Naive thymus-derived CD8-positive, alpha-beta T cell (primary cell): ENCODE data around the gene CDKN1C. TPM values are rescaled to one million over a fixed set of nuclear protein-coding genes. Genes with fewer than 3 reads are reported as not detected.

Source experiments
- ATAC-seq, 2 donors: fragments of 150-1000 bp; cut with Tn5 transposase in 1 of 2; sonication (Bioruptor Pico), chemical (Tn5 transposase) in 1 of 2; 1 replicate in 1 of 2; 2 replicates in 1 of 2; pipeline ENCODE4 v1.10.0; 2021; ENCODE audit warnings: mild to moderate bottlenecking in 2 of 2, moderate library complexity in 2 of 2
- POLR2A ChIA-PET: fragments of 350-600 bp; sonication (Branson Sonifier 250); formaldehyde crosslinking; loops from one replicate; lab custom pipeline; 2021; ENCODE audit warnings: antibody characterized with exemption; lab: Charles Lee
- DNase-seq, 10 donors: peaks; one replicate each; pipeline versions ENCODE4 v3.0.0 to v3.0.0-alpha.2; 2020 to 2022
- H3K27ac Mint-ChIP-seq, 10 donors: one replicate each; pipeline ENCODE4 v1.8.0; 2020 to 2022; ENCODE audit warnings: mild to moderate bottlenecking in 10 of 10, mixed read lengths in 10 of 10, moderate library complexity in 4 of 10, inconsistent platforms in 1 of 10
- H3K27me3 Mint-ChIP-seq, 5 donors: one replicate each; pipeline ENCODE4 v1.8.0; 2021 to 2022; ENCODE audit warnings: mixed read lengths in 5 of 5
- H3K36me3 Mint-ChIP-seq, 3 donors: one replicate each; pipeline ENCODE4 v1.8.0; 2020 to 2022; ENCODE audit warnings: mixed read lengths in 3 of 3, mild to moderate bottlenecking in 2 of 3, inconsistent platforms in 1 of 3
- H3K4me1 Mint-ChIP-seq, 4 donors: one replicate each; pipeline ENCODE4 v1.8.0; 2021 to 2022; ENCODE audit warnings: mixed read lengths in 4 of 4
- H3K4me3 Mint-ChIP-seq, 10 donors: one replicate each; pipeline ENCODE4 v1.8.0; 2020 to 2022; ENCODE audit warnings: mild to moderate bottlenecking in 10 of 10, mixed read lengths in 10 of 10, moderate library complexity in 6 of 10, inconsistent platforms in 1 of 10
- H3K9me3 Mint-ChIP-seq, 9 donors: one replicate each; pipeline ENCODE4 v1.8.0; 2020 to 2022; ENCODE audit warnings: mixed read lengths in 9 of 9, mild to moderate bottlenecking in 3 of 9, inconsistent platforms in 1 of 9, moderate library complexity in 1 of 9
- polyA plus RNA-seq, 3 donors: library from polyadenylated mRNA; unstranded; fragments of 300-500 nt; fragmentation: Illumina TruSeq; gene quantifications; one replicate each; pipeline ENCODE4 v1.2.3, GENCODE V29; 2021
- total RNA-seq, 8 experiments: library from RNA in 2 of 8; stranded (reverse) in 2 of 8; gene quantifications; one replicate each; pipeline ENCODE4 v1.2.3 and lab custom pipeline; 2021 to 2026

The CDKN1C gene
- total and polyA plus RNA-seq, 5 experiments from 2014 or later, result 0.27 to 4.4 (median 2.0) TPM; not detected in 1

- no peaks in the 10 kb centered on the region for H3K36me3 Mint-ChIP-seq
- POLR2A ChIA-PET, result interaction anchor here (0.6 to 2.2 kb wide), 8 partner anchors 12 to 528 kb away, joined by 3 to 14 read pairs (median 4); partner anchors contain the start of gene TSSC4
- ATAC-seq, result peak; percentile 72 to 81
Observed at GRCh38 chr11:2928605-2929530, 43.3 kb upstream of the CDKN1C start, which contains the start of gene PHLDA2. TSS of gene PHLDA2 (minus strand) at chr11:2929420. CDS start at chr11:2929364, 56 bp downstream.

GRCh38 chr11:2927851-2928604 lies 42.5 kb upstream of the CDKN1C start:
- peaks cover 7 to 30% (median 13%) of the 10 kb centered on the region in 5 donors for H3K27me3 Mint-ChIP-seq
- POLR2A ChIA-PET, result interaction anchor here (0.6 to 2.2 kb wide), 6 partner anchors 13 to 1330 kb away, joined by 3 to 14 read pairs (median 3); partner anchors contain the start of gene KRTAP5-2
- DNase-seq, result no peak
- peaks cover 9 to 26% (median 21%) of the 10 kb centered on the region in 4 donors for H3K4me1 Mint-ChIP-seq
- no peaks in the 10 kb centered on the region for H3K9me3 Mint-ChIP-seq
- peak overlapping the region; percentile 63 to 82 (median 77) for H3K4me3 Mint-ChIP-seq
- ATAC-seq, result no peak
- H3K36me3 Mint-ChIP-seq, result no peaks in the 10 kb centered on the region
- H3K27ac Mint-ChIP-seq, result peak overlapping the region in 6 of 10 donors; percentile 15 to 83 (median 41)

More at GRCh38 chr11:2928605-2929530, 43.3 kb upstream of the CDKN1C start, which contains the start of gene PHLDA2:
- Mint-ChIP-seq H3K27ac (peak within 1 kb of the TSS in 8 of 10 donors; percentile 42 to 83 (median 58)), H3K4me3 (peak within 1 kb of the TSS; percentile 77 to 89 (median 86)), H3K4me1 (peaks cover 9 to 26% (median 22%) of the 10 kb centered on the region in 4 donors), H3K27me3 (peaks cover 7 to 30% (median 13%) of the 10 kb centered on the region in 5 donors), H3K9me3 (no peaks in the 10 kb centered on the region)
- DNase-seq, result peak in 9 of 10 donors; percentile 29 to 77 (median 56)

DNA sequence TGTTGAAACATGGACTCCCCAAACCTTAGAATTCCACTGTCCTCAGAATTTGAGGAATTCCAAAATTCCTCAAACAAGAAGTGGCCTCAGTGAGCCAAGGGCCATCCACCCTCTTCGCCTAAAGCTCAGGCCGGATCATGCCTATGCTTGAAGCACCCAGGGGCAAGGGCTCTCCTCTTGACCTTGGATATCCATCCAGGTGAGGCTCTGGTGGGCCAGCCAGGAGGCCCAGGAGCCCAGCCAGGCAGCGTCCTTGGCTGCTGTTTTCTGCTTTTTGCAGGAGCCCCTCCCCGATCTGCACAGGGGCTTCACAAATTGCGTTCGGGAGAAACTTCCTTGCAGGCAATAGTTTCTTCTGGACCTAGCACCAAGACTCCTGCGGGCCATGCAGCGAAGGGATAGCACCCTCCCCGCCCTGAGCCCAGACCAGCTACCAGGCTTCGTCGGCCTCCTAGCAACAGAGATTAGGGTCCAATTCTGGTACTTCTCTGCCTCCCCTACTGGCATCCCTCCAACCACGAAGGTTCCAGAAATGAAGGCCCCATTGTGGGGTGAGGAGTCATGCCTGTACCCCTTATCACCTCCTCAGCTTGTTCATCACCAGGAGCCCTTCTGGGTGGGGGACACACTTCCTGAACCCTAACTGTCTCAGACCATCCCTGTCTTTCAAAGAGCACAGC lies 41.7 kb upstream of the CDKN1C start:
- peaks cover 7 to 30% (median 13%) of the 10 kb centered on the region in 5 donors for H3K27me3 Mint-ChIP-seq
- POLR2A ChIA-PET, result interaction anchor here (0.6 to 1.4 kb wide), 5 partner anchors 14 to 1329 kb away, joined by 3 read pairs; partner anchors contain the start of gene KRTAP5-2
- no peaks in the 10 kb centered on the region for H3K9me3 Mint-ChIP-seq
- peak overlapping the region in 8 of 10 donors; percentile 8 to 82 (median 75) for H3K4me3 Mint-ChIP-seq
- no peaks in the 10 kb centered on the region for H3K36me3 Mint-ChIP-seq
- no peak for ATAC-seq
- H3K27ac Mint-ChIP-seq, result peak overlapping the region in 3 of 10 donors; percentile 15 to 56 (median 45)
- H3K4me1 Mint-ChIP-seq, result peaks cover 9 to 21% (median 21%) of the 10 kb centered on the region in 4 donors
- no peak for DNase-seq

DNA sequence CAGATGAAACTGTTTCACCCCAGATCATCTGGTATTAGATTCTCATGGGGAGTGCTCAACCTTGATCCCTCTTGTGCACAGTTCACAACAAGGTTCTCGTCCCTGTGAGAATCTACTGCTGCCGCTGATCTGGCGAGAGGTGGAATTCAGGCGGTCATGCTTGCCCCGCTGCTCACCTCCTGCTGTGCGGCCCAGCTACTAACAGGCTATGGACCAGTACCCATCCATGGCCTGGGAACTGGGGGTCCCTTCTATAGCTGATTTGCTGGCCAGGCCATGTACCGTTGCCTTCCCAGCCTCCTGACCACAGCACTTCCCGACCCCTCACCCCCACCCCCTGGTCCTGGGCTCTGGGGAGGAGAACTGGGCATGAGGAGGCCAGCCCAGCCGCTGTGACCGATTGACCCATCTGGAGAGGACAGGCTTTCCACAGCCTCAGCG lies 41.1 kb upstream of the CDKN1C start:
- POLR2A ChIA-PET, result interaction anchor here (0.8 to 1.4 kb wide), 2 partner anchors 15 to 22 kb away, joined by 3 read pairs; no protein-coding TSS in a partner anchor
- H3K4me1 Mint-ChIP-seq, result peaks cover 9 to 21% (median 21%) of the 10 kb centered on the region in 4 donors
- no peaks in the 10 kb centered on the region for H3K9me3 Mint-ChIP-seq
- H3K27ac Mint-ChIP-seq, result peak overlapping the region in 1 of 10 donors; percentile 24
- ATAC-seq (no peak), DNase-seq (no peak)
- peaks cover 7 to 30% (median 13%) of the 10 kb centered on the region in 5 donors for H3K27me3 Mint-ChIP-seq
- H3K4me3 Mint-ChIP-seq, result peak overlapping the region in 1 of 10 donors; percentile 14
- no peaks in the 10 kb centered on the region for H3K36me3 Mint-ChIP-seq

DNA sequence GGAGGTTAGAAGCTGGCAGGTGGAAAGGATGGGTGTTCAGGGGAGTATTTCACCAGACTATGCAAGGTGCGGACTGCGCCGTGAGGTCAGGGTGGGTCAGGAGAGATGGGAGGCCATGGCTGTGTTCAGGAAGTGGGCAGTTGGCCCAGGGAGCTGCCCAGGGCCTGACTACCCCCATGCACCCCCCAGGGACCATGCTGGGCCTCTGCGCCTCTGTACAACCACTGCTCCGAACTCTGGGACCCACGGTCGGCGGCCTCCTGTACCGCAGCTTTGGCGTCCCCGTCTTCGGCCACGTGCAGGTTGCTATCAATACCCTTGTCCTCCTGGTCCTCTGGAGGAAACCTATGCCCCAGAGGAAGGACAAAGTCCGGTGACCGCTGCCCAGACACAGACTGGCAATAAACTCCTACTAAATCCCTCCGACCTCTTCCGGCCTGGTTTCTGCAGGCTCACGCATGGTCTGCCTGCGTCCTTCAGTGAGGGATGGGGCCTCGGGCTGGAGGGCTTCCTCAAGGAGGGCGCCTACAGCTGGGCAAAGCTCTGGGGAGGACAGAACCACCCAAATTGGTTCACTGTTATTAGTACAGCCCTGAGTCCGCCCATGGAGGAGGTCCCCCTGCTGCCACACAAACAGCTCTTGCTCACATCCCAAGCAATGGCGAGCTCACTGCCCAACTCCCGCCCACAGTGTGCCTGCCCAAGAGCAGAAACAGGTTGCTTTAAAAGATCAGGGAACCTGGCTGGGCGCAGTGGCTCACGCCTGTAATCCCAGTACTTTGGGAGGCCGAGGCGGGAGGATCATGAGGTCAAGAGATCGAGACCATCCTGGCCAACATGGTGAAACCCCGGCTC lies 39.5 kb upstream of the CDKN1C start:
- H3K4me1 Mint-ChIP-seq, result peaks cover 7 to 17% (median 15%) of the 10 kb centered on the region in 4 donors
- POLR2A ChIA-PET, result no interaction called here
- no peak for ATAC-seq
- H3K4me3 Mint-ChIP-seq, result no peak overlapping the region
- H3K27me3 Mint-ChIP-seq, result peaks cover 7 to 26% (median 13%) of the 10 kb centered on the region in 5 donors
- no peaks in the 10 kb centered on the region for H3K9me3 Mint-ChIP-seq
- no peak overlapping the region for H3K27ac Mint-ChIP-seq
- DNase-seq, result no peak
- H3K36me3 Mint-ChIP-seq, result no peaks in the 10 kb centered on the region

DNA sequence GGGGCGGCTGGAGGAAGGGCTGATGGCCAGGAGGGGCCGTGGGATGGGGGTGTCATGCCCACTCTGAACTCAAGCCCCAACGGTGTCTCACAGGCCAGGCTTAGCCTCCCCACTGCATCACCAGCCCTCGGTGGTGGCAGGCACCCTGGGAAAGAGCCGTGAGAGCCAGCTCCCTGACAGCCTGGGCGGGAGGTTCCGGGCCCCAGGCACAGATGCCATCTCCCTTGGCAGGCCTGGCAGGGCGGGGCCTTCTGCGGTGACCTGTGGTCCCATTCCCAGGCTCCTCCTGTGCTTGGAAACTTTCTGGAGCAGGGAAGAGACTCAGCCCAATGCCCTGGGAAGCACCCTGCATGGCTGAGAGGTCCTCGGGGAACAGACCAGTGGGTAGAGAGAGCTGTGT lies 38.8 kb upstream of the CDKN1C start:
- ATAC-seq, result no peak
- Mint-ChIP-seq H3K9me3 (no peaks in the 10 kb centered on the region), H3K4me1 (peaks cover 7 to 14% (median 11%) of the 10 kb centered on the region in 4 donors), H3K27me3 (peaks cover 6 to 23% (median 13%) of the 10 kb centered on the region in 5 donors), H3K27ac (no peak overlapping the region), H3K36me3 (no peaks in the 10 kb centered on the region), H3K4me3 (no peak overlapping the region)
- DNase-seq, result no peak
- POLR2A ChIA-PET, result no interaction called here

- POLR2A ChIA-PET, result no interaction called here
- no peaks in the 10 kb centered on the region for H3K36me3 Mint-ChIP-seq
- no peak overlapping the region for H3K4me3 Mint-ChIP-seq
- ATAC-seq (no peak), DNase-seq (no peak)
- H3K4me1 Mint-ChIP-seq, result peaks cover 5 to 11% (median 10%) of the 10 kb centered on the region in 4 donors
- peaks cover 5 to 19% (median 9%) of the 10 kb centered on the region in 5 donors for H3K27me3 Mint-ChIP-seq
- H3K27ac Mint-ChIP-seq, result no peak overlapping the region
- H3K9me3 Mint-ChIP-seq, result no peaks in the 10 kb centered on the region
Observed at GRCh38 chr11:2923446-2924375, 38.1 kb upstream of the CDKN1C start.

DNA sequence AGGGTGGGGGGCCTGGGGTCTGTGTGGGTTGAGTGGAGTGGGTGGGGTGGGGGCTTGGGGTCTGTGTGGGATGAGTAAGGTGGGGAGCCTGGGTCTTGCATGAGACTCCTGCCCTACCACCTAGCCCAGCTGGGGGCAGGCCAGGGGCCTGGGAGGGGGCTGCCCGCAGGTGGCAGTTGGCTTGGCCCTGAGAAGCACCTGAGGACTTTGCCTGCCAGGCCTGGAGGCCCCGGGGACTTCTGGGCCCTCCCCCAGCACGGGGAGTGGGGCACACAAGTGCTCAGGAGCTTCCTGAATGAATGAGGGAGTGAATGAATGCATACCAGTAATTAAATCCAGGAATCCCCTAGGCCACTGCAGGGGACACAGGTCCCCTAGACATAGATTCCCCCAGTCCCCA lies 37.1 kb upstream of the CDKN1C start:
- POLR2A ChIA-PET, result interaction anchor here (0.9 kb wide), 1 partner anchor 31 kb away, joined by 4 read pairs; no protein-coding TSS in a partner anchor
- Mint-ChIP-seq H3K27me3 (peaks cover 0 to 12% (median 2%) of the 10 kb centered on the region in 5 donors), H3K27ac (no peak overlapping the region), H3K4me3 (no peak overlapping the region), H3K9me3 (no peaks in the 10 kb centered on the region), H3K36me3 (no peaks in the 10 kb centered on the region), H3K4me1 (peaks cover 0 to 4% (median 2%) of the 10 kb centered on the region in 4 donors)
- no peak for ATAC-seq
- no peak for DNase-seq

DNA sequence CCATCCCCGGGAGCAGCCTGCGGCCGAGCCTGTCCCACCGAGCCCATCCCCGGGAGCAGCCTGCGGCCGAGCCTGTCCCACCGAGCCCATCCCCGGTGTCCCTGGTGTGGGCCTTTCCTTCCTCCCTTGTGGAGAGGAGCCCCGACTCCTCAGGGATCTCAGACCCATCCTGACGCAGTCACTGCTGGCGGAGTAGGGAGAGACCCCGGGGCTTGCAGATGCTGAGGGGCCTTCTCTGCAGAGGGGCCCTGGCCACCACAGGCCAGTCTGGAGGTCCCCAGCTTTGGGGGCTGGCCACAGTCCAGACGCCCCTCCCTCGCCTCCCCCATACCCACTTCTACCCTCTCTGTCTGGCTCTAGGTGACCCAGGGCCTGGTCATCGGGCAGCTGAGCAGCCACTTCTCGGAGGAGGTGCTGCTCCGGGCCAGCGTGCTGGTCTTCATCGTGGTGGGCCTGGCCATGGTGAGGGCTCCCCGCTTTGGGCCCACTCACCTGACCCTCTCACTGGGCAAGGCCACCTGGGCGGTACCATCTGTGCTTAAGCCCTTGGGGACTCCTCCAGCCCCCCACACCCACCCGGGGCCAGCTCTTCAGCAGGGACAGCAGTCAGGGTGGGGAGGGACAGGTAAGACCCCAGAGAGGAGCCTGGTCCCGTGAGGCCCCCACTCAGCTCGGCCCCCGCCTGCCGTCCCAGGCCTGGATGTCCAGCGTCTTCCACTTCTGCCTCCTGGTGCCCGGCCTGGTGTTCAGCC lies 36.3 kb upstream of the CDKN1C start:
- POLR2A ChIA-PET, result interaction anchor here (0.9 kb wide), 1 partner anchor 30 kb away, joined by 4 read pairs; no protein-coding TSS in a partner anchor
- DNase-seq (no peak), ATAC-seq (no peak)
- Mint-ChIP-seq H3K9me3 (no peaks in the 10 kb centered on the region), H3K4me3 (no peak overlapping the region), H3K36me3 (no peaks in the 10 kb centered on the region), H3K27ac (no peak overlapping the region), H3K4me1 (peaks cover 0 to 2% (median 0%) of the 10 kb centered on the region in 4 donors), H3K27me3 (peaks cover 0 to 6% (median 0%) of the 10 kb centered on the region in 5 donors)
